Measurements from ENCODE around the gene RASSF8.

RASSF8 gene

GRCh38 chr12:26128168-26128567, 169.7 kb downstream of the RASSF8 start:
- Histone ChIP-seq H3K9me3 (replicated peaks in 1 of 11) (no peaks in the 10 kb centered on the region), H3K36me3 (no peaks in the 10 kb centered on the region), H3K4me1 (peaks cover 15 to 42% (median 20%) of the 10 kb centered on the region in 10 experiments; a peak in 19 of 20 replicates), H3K27me3 (peaks cover 49 to 88% (median 75%) of the 10 kb centered on the region in 11 experiments), H3K27ac (no peak overlapping the region), H3K4me3 (no peak overlapping the region), H4K20me1 (peaks cover 0 to 38% (median 17%) of the 10 kb centered on the region in 11 experiments; a peak in 16 of 22 replicates), H3K4me2 (no peak overlapping the region), H3K9ac (no peak overlapping the region)
- no peak for TF ChIP-seq Cebpa-rat (IDR thresholded peaks at IDR 0.05)
